Psoas muscle (tissue), 8 donors: ENCODE results near the gene UTP25. TPM values are rescaled to one million over a fixed set of nuclear protein-coding genes. Genes with fewer than 3 reads are reported as not detected.

Source experiments
- ATAC-seq, 4 donors: fragments of 200-7000 bp; cut with Tn5 transposase; one replicate each; pipeline ENCODE4 v1.9.1; 2020; ENCODE audit warnings: moderate library complexity in 3 of 4, mild to moderate bottlenecking in 2 of 4
- DNase-seq, 2 donors: peaks; one replicate each; pipeline ENCODE4 v3.0.0-alpha.2; 2020
- H3K27ac ChIP-seq: fragments of 200-600 bp; one replicate; pipeline ENCODE4 v1.8.0; 2022
- H3K27me3 ChIP-seq, 3 donors: fragments of 200-600 bp in 1 of 3; one replicate each; pipeline versions ENCODE4 v1.6.1 to v1.8.0; 2013 to 2022; ENCODE audit warnings: low read length in 2 of 3, mild to moderate bottlenecking in 2 of 3, moderate library complexity in 1 of 3; ENCODE audit not compliant: insufficient read depth in 3 of 3
- H3K36me3 ChIP-seq, 2 donors: fragments of 200-600 bp in 1 of 2; one replicate each; pipeline versions ENCODE4 v1.6.1 to v1.8.0; 2013 to 2022; ENCODE audit warnings: low read depth in 1 of 2, mild to moderate bottlenecking in 1 of 2, moderate library complexity in 1 of 2; ENCODE audit not compliant: insufficient read depth in 1 of 2
- H3K4me1 ChIP-seq: fragments of 200-600 bp; one replicate; pipeline ENCODE4 v1.8.0; 2022
- H3K4me3 ChIP-seq: fragments of 200-600 bp; one replicate; pipeline ENCODE4 v1.8.0; 2022; ENCODE audit warnings: mild to moderate bottlenecking
- H3K9me3 ChIP-seq: fragments of 200-600 bp; one replicate; pipeline ENCODE4 v1.8.0; 2022
- CTCF ChIP-seq: fragments of 200-600 bp; IDR thresholded peaks from one replicate; pipeline ENCODE4 v1.8.0; 2022; ENCODE audit warnings: antibody characterized with exemption
- WGBS, 3 donors: extraction: QIAGEN DNeasy Blood & Tissue Kit; methylation state at CpG; one replicate each; pipeline versions ENCODE4 v1.1.6 to v1.1.7; 2013; 5-methylcytosine and 5-hydroxymethylcytosine counted together
- intact Hi-C, 2 donors: fragments of 100-400 bp; cut with DNase I; formaldehyde crosslinking; loops; one replicate each; pipeline versions ENCODE4 v1.11.0 to v1.14.2; 2022
- polyA plus RNA-seq, 3 donors: library from polyadenylated mRNA; stranded (reverse); fragments of 200-250 nt; gene quantifications; one replicate each; pipeline ENCODE4 v1.2.3, GENCODE V29; 2013
- total RNA-seq, 4 donors: library from RNA; stranded (reverse); fragmentation: NEBNext Ultra II Directional in 2 of 4; extraction: Animal tissue kit (Norgen Biotek cat#: 25700) in 2 of 4; gene quantifications; one replicate each; pipeline versions ENCODE4 v1.2.1 to v1.2.4, GENCODE V29; 2021 to 2023
- donor health status: healthy with polysubstance abuse.
- donor health status: DM: no; HTN: no; CAD: no; lungs with moderate emphysema.
- donor health status: Bipolar disorder and iron deficiency.
- donor health status: healthy.
- donor health status: DM: yes; HTN: yes; CAD: no.
- donor health status: DM: no; HTN: no; CAD: no.
- donor health status: DM: no; HTN: no; CAD: no.
- donor health status: DM: yes; HTN: yes; CAD: no.

UTP25 gene
- total and polyA plus RNA-seq, 7 donors = 1.9 to 5.4 (median 3.9) TPM

DNA sequence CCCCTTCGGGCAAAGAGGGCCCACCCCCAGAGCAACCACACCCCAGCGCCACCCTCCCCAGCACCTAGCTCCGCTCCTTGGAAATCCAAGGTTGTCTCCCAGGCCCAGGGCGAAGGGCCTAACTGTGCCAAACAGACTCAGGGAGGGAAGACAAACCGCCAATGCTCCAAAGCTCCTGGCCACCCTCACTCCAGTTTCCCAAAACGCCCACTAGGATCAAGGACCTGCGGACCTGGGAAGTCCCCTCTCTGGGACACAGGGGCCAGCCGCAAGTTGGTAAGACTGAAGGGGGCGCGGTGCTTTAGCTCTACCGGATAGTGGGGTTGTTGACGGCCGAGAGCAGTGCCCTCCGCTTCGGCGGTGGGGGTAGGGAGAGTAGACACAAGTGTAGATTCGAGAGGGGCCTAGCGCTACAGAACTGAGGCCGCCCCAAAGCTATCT is 22.4 kb upstream of the UTP25 start:
- H3K36me3 ChIP-seq = no peaks in the 10 kb centered on the region
- intact Hi-C loops = no loop called here
- TF ChIP-seq CTCF = no peak
- ATAC-seq = no peak
- H3K27ac ChIP-seq = no peak overlapping the region
- peak overlapping the region; percentile 46 for H3K4me3 ChIP-seq
- H3K4me1 ChIP-seq = no peaks in the 10 kb centered on the region
- WGBS, 3 donors = 38 to 43% (median 40%) methylated on average over 19 of the region's 19 CpGs
- peaks cover 0 to 21% (median 10%) of the 10 kb centered on the region in 3 donors for H3K27me3 ChIP-seq
- no peak for DNase-seq
- no peaks in the 10 kb centered on the region for H3K9me3 ChIP-seq

DNA sequence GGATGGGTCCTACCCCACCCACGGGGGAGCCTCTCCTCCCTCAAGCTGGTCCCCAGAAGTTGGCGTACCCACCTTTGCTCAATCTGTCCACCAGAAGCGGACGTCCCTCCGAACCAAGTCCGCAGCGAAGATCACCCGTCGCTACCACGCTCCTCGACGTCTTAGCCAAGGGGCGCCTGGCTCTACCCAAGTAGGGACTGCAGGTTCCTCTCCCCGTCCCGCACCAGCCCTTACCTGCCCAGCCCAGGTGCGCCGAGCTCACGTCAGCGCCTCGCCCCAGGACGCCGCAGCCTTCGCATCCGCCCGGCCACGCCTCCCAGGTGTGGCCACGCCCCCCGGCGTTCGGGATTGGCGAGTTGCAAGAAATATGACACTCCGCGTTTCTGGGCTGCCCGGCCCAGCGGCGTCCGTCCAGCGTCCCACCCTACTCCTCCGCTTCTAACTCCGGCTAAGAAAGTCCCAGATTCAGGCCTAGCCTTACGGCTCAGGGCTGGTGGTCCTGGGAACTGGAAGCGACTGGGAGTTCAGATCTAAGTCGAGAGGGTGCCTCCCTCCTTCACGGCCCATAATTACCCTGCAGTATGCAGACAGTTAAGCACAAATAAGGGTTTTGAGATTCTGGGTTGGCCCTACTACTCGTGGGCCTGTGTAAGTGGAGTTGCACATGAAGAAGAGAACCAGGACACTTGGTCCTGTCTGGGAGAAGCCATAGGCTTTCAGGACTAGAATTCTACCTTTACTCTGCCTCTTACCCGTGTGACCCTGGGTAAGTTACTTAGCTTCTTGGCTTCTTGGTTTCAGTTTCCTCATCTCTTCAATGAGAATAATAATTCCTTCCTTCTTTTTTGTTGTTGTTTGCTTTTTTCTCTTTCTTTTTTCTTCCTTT is 21.7 kb upstream of the UTP25 start, which contains the start of gene IRF6:
Gene IRF6 (minus strand): TSS at position 268 of the 886 bp plus-strand sequence. CDS start 4,729 bp downstream, outside the sequence.
- 7 to 10% (median 7%) methylated on average over 44 to 46 of the region's 46 CpGs for WGBS, 3 donors
- H3K4me3 ChIP-seq = peak within 1 kb of the TSS; percentile 46
- no peak within 1 kb of the TSS for H3K27ac ChIP-seq

DNA sequence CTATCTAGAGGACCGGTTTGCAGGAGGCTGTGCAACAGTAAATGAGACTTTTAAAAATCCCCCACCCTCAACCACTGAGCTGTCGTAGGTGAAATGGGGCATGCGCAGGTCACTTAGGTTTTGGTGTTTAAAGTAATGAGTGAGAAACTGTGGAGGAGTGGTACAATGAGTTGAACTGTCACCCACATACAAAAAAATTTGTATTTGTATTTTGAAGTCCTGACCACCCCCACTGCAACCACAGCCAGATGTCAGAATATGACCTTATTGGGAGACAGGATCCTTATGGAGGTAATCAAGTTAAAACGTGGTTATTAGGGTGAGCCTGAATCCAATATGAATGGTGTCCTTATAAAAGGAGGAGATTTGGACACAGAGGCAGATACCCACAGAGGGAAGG is 20.3 kb upstream of the UTP25 start:
- H3K36me3 ChIP-seq = no peaks in the 10 kb centered on the region
- no peak for TF ChIP-seq CTCF
- no peaks in the 10 kb centered on the region for H3K4me1 ChIP-seq
- no peak overlapping the region for H3K4me3 ChIP-seq
- DNase-seq (no peak), ATAC-seq (no peak)
- H3K27me3 ChIP-seq = peaks cover 0 to 21% (median 8%) of the 10 kb centered on the region in 3 donors
- intact Hi-C loops = no loop called here
- no peak overlapping the region for H3K27ac ChIP-seq
- H3K9me3 ChIP-seq = no peaks in the 10 kb centered on the region
- WGBS, 3 donors = 82 to 86% (median 85%) methylated on average over 4 of the region's 4 CpGs

More for the DNA sequence above, 21.7 kb upstream of the UTP25 start, which contains the start of gene IRF6:
- no peak for TF ChIP-seq CTCF
- no peaks in the 10 kb centered on the region for H3K9me3 ChIP-seq
- peak; percentile 28 to 67 (median 52) for ATAC-seq
- DNase-seq = peak; percentile 73 to 74
- H3K4me1 ChIP-seq = no peaks in the 10 kb centered on the region
- intact Hi-C loops = no loop called here
- peaks cover 0 to 21% (median 8%) of the 10 kb centered on the region in 3 donors for H3K27me3 ChIP-seq
- no peaks in the 10 kb centered on the region for H3K36me3 ChIP-seq

DNA sequence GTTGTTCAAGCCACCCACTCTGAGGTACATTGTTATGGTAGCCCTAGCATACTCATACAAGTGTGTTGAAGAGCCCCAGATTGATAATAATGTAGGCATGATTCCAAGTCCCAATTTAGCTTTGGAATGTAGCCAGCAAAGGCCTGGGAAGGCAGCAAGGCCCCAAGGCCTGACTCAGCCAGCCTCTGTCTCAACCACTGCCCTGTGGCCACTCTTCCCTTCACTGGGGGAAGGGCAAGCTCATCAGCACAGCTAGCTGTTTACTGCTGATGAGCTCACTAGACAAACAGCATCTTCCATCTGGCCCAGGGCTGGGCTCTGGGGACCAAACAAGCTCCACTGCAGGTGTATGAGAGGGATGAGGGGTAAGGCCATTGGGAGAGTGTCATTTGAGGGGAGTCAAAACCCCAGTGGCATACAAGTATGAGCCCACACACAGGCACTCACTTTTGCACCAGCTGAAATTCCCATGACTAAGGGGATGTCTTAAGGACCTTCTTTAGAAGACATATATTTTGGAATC is 19.7 kb upstream of the UTP25 start:
- H3K27ac ChIP-seq = no peak overlapping the region
- no peaks in the 10 kb centered on the region for H3K9me3 ChIP-seq
- TF ChIP-seq CTCF = no peak
- no peak overlapping the region for H3K4me3 ChIP-seq
- DNase-seq (peak in 1 of 2 donors; percentile 26), ATAC-seq (peak in 1 of 4 donors; percentile 66)
- peaks cover 0 to 17% (median 8%) of the 10 kb centered on the region in 3 donors for H3K27me3 ChIP-seq
- intact Hi-C loops = no loop called here
- no peaks in the 10 kb centered on the region for H3K4me1 ChIP-seq
- H3K36me3 ChIP-seq = no peaks in the 10 kb centered on the region
